ENCODE data around the gene PFKFB3. TPM values are rescaled to one million over a fixed set of nuclear protein-coding genes. Genes with fewer than 3 reads are reported as not detected.
"Not testable (repeated sequence)": the region's sequence is repeated elsewhere in the genome, so short reads cannot be mapped to it uniquely, and the experiment has no call there.

Gene PFKFB3
- polyA plus RNA-seq, 1 donor = 29.0 TPM

- no peak for DNase-seq
Observed at GRCh38 chr10:6233725-6234277, 31.1 kb downstream of the PFKFB3 start.

GRCh38 chr10:6234371-6234770 is 31.6 kb downstream of the PFKFB3 start:
- DNase-seq = no peak

- no peak for DNase-seq
Observed at GRCh38 chr10:6236349-6237198, 33.8 kb downstream of the PFKFB3 start.

- DNase-seq = no peak
Observed at GRCh38 chr10:6237199-6237530, 34.4 kb downstream of the PFKFB3 start.

GRCh38 chr10:6238587-6239212 is 36.0 kb downstream of the PFKFB3 start:
- DNase-seq = not testable (repeated sequence)

- DNase-seq = no peak
Observed at GRCh38 chr10:6239213-6239991, 36.7 kb downstream of the PFKFB3 start.

GRCh38 chr10:6240254-6240653 is 37.5 kb downstream of the PFKFB3 start:
- DNase-seq = no peak

GRCh38 chr10:6242089-6242488 is 39.4 kb downstream of the PFKFB3 start:
- DNase-seq = no peak

- no peak for DNase-seq
Observed at GRCh38 chr10:6244510-6244909, 41.8 kb downstream of the PFKFB3 start.

GRCh38 chr10:6247041-6247712 is 44.4 kb downstream of the PFKFB3 start:
- no peak for DNase-seq

GRCh38 chr10:6248908-6249307 is 46.2 kb downstream of the PFKFB3 start:
- DNase-seq = not testable (repeated sequence)

GRCh38 chr10:6249698-6250097 is 47.0 kb downstream of the PFKFB3 start:
- no peak for DNase-seq

GRCh38 chr10:6250745-6251144 is 48.0 kb downstream of the PFKFB3 start:
- no peak for DNase-seq

- no peak for DNase-seq
Observed at GRCh38 chr10:6254201-6254600, 51.5 kb downstream of the PFKFB3 start.

- no peak for DNase-seq
Observed at GRCh38 chr10:6255548-6256061, 52.9 kb downstream of the PFKFB3 start.

- no peak for DNase-seq
Observed at GRCh38 chr10:6256439-6256838, 53.7 kb downstream of the PFKFB3 start.

GRCh38 chr10:6259153-6259552 is 56.4 kb downstream of the PFKFB3 start:
- no peak for DNase-seq

GRCh38 chr10:6260843-6261242 is 58.1 kb downstream of the PFKFB3 start:
- no peak for DNase-seq

- DNase-seq = no peak
Observed at GRCh38 chr10:6267941-6268340, 65.2 kb downstream of the PFKFB3 start.

GRCh38 chr10:6269432-6269831 is 66.7 kb downstream of the PFKFB3 start:
- DNase-seq = no peak

- no peak for DNase-seq
Observed at GRCh38 chr10:6269953-6270867, 67.5 kb downstream of the PFKFB3 start.
